HG02943 (cell line): Measurements from ENCODE around the gene TMEM167B.
A peak's percentile ranks its signal among the peaks of the same experiment; 100 is the strongest.
"Not testable (repeated sequence)": the region's sequence is repeated elsewhere in the genome, so short reads cannot be mapped to it uniquely, and the experiment has no call there.

Experiments used
- ATAC-seq: cut with Tn5 transposase; IDR thresholded peaks from one replicate; pipeline ENCODE4 v1.9.1; 2021; ENCODE audit warnings: mild to moderate bottlenecking, low read depth, moderate library complexity; ENCODE audit not compliant: unreplicated experiment

The TMEM167B gene

DNA sequence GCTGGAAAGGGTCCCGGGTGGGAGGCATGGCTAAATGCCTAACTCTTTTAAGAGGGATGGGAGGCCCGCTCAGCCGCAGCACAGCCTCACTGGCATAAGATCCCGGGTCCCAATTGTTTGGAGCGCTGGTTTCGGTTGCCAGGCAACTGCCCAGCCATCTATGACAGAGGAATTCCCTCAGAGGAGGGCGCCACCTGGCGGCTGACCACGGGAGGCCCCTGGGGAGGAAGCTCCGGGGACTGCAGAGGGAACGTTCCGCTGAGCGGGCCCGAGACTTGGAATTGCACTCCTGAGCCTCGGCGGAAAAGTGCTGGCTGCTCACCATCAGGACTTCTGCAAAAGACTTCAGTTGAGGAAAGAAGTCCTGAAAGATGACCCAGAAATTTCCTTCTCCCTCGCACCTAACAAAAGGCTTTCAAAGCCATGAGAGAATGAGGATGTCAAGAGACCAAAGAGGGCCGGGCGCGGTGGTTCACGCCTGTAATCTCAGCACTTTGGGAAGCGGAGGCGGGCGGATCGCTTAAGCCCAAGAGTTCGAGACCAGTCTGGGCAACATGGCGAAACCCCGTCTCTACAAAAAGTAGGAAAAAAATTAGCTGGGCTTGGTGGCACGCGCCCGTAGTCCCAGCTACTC is 22.2 kb downstream of the TMEM167B start:
- no peak for ATAC-seq

DNA sequence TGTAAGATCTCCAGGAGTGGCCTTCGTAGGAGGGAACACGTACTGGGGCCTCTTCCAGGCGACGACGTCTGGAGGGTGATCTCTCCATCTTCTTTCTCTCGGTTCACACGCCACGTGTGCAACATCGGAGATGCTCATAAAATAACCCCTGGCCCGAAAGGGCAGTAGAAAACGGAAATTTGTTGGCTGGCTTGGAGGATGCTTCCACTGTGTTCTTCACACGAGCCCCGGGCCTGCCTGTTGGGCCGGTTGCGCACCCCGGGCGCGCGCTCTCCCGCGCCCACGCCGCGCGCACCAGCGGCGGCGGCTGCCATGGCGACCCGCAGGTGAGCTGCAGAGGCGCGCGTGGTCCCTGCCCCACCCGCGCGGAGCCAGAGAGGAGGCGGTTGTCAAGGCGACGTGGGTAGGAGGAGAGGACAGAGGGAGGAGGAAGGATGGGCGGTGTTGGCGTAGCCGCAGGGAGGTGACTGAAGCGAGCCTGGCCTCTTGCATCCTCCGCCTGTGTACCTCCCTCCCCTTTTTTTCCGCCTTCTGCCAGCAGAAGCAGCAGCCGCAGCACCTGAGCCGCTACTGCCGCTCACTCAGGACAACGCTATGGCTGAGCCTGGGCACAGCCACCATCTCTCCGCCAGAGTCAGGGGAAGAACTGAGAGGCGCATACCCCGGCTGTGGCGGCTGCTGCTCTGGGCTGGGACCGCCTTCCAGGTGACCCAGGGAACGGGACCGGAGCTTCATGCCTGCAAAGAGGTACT is 23.2 kb downstream of the TMEM167B start, which contains the start of gene ELAPOR1:
ELAPOR1 (plus strand) TSS at position 526 of the 752 bp plus-strand sequence; CDS start at position 595, 69 bp downstream.
- ATAC-seq: no peak

DNA sequence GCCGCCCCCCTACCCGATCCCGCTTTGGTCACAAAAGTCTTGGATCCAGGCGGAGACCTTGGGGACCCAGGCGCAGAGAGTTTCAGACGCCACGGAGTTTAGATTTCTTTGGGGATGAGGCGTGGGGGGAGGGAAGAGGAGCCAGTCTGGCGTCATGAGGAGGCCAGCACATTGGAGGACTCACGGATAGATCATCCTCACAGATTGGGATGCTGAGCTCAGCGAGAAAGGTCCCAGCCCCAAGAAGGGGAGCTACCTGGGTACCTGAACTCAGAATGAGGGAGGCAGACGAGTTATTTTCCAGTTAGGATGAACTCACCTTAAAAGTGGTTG is 23.7 kb downstream of the TMEM167B start:
- ATAC-seq: no peak

DNA sequence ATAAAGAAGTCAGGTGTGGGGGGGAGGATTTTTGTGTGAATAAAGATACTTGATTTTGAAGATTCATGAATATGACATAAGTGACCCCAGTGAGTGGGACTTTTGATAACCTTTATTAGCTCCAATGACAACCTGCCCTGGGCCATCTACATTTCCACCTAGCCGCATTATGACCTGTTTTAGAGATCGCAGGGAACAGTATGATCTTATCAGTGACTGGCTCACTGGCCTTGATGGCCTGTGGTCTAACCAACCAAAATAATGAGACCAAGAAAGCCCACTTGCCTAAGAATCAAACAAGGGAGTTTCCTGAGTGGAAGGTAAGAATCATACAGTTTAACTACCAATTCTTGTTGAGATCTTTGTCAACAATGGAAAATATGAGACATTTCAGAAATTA is 25.1 kb downstream of the TMEM167B start:
- no peak for ATAC-seq

DNA sequence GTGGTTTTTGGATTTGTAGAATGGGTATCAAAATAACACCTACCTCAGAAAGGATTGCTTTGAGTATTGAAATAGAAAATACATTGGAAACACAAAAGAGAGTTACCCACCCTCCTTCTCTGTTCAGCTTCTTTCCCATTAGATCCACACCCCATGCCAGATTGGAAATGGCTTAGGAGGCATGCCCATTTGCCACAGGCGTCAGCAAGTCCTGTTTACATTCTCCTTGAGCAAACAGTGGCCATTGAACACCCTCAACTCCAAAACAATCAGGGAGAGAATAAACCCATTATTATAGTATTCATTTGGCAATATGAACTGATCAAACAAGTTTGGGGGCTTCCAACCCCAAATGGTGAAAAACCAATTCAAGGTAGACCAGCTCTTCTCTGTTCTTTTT is 25.7 kb downstream of the TMEM167B start:
- ATAC-seq: no peak

DNA sequence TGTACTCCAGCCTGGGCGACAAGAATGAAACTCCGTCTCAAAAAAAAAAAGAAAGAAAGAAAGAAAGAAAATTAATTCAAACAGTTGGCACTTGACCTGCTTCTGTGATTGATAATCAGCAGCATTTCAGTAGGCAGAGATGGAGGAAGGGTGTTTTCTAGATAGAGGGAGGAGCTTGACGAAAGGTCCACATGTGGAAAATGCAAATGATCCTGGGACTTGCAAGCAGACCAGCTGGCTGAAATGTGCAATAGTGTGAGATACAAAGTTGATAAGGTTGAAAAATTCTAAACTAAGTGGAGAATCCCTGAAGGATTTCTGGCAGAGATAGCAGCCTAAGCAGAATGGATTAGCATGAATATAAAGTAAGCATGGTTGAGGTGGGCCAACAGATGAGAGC is 27.5 kb downstream of the TMEM167B start:
- ATAC-seq: no peak

DNA sequence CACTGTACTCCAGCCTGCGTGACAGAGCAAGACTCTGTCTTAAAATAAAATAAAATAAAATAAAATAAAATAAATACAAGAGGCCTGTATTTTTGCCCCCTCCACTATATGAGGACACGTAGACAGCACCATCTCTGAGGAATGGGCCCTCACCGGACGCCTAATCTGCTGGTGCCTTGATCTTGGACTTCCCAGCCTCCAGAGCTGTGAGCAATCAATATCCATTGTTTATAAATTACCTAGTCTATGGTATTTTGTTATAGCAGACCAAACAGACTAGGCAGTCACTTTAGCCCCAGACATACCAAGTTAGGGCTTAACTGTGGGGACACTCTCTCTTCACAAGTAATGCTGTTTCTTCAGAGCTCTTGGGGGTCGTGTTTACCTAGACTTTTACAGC is 29.8 kb downstream of the TMEM167B start:
- no peak for ATAC-seq

DNA sequence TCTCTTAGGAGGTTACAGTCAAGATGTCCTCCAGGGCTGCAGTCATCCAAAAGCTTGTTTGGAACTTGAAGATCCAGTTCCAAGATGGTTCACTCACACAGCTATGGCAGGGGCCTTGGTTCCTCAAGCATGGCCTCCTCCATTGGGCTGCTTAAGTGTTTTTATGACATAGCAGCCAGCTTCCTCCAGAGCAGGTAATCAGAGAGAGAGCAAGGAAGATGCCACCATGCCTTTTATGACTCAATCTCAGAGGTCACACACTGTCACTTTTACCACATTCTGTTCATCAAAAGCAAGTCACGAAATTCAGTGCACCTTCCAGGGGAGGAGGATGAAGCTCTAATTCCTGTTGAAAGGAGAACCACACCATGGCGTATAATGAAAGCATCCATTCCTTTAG is 40.5 kb downstream of the TMEM167B start:
- no peak for ATAC-seq

DNA sequence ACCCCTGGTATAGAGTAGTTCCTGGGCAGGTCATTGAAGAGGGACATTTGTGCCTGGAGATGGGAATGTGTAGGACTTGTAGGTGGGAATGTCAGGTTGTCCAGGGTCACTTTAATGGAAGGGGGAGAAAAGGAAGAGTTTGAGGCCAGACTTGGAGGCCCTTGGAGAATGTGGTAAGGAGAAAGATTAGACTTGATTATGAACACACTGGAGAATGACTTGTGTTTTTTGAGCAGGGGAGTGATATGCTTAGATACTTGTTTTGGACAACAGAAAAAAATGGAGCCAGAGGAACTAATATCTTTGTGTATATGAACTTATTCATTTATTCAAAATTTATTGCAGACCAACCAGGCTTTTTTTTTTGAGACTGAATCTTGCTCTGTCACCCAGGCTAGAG is 41.2 kb downstream of the TMEM167B start:
- no peak for ATAC-seq

DNA sequence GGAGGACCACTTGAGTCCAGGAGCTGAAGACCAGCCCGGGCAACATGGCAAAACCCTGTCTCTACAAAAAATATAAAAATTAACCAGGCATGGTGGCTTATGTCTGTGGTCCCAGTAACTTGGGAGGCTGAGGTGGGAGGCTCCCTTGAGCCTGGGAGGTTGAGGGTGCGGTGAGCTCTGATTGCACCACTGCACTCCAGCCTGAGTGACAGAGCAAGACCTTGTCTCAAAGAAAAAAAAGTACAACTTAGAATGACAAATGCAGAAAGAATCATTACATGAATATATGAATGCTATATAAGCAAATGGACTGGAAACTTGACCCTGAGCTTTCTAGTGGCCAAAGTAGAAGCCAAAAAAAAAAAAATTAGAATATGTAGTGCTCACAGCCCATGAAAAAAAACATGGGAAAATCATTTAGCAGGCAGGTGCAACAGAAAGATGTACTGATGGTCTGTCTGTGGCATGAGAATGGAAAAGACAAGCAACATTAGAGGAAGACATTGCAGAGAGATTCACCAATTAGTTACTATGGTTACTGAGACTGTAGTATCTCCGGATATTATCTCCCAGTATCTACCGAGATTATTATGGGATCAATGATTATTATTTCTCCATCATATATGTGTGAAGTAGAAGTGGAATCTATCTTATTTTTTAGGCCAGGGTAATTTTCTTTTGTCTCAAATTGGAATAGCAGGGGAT is 42.6 kb downstream of the TMEM167B start:
- no peak for ATAC-seq

DNA sequence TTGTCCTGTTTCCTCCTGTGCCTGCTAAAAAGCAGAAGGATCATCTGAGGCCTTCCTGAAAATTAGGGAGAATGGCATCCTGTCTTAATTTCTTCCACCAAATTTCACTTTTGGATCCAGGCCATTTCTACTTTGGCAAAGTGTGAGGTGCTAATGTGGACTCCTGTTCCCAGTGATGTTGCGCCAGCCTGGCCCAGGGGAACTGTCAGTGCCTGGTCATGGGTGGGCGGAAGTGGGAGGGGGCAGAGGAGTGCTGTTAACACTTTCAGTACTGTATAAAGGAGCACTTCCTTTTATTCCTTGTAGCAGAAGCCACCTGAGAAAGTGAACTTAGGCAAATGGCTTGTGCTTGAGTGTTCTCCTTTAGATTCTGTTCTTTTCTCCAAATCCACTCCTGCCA is 43.3 kb downstream of the TMEM167B start:
- ATAC-seq: peak; percentile 69

DNA sequence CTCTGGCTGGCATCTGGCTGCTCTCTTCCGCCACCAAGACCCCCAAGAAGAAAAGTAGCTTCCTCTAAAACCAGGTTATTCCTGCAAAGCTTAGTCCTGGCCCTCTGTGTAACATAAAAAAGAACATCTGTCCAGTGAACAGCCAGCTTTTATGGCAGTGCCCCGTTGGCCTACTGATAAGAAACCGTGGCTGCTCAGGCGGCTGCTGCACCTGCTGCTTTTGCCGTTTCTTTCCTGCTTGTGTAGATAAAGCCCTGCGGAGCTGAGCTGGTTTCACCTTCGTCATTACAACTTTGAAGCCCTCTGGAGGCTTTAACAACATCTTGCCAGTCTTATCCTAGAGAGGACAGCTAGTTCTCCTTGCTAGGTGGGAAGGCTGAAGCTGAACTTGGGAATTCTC is 43.9 kb downstream of the TMEM167B start:
- peak; percentile 58 for ATAC-seq

DNA sequence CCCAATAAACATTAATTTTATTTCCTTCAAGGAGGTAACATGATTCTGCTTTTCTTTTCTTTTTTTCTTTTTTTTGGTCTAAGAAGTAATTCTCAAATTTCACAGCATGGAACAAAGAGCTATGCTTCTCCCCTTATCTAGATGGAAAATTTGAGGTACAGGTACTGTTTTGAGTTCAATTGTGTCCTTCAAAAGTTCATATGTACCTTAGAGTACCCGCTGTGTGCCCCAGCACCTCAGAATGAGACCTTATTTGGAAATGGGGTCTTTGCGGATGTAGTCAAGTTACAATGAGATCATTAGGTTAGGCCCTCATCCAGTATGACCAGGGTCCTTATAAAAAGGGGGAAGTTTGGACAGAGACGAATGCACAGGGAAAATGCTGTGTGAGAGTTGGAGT is 45.4 kb downstream of the TMEM167B start:
- no peak for ATAC-seq

DNA sequence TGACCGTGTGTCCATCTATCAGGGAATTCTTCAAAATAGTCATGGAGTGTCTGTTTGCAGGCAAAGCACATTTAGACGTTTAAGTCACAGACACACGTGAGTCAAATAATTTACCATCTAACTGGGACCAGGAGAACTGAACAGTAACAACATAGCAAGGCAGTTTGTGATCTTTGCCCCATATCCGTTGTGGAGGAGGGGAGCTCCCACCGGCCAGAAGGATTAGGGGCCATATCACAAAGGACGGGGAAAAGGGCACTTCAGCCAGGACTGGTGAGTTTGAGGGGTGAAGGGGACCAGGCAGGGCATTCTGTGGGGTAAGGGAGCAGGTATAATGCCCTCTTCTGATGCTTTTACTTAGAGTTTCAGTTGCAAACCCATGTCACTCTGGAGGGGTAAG is 46.2 kb downstream of the TMEM167B start:
- no peak for ATAC-seq

DNA sequence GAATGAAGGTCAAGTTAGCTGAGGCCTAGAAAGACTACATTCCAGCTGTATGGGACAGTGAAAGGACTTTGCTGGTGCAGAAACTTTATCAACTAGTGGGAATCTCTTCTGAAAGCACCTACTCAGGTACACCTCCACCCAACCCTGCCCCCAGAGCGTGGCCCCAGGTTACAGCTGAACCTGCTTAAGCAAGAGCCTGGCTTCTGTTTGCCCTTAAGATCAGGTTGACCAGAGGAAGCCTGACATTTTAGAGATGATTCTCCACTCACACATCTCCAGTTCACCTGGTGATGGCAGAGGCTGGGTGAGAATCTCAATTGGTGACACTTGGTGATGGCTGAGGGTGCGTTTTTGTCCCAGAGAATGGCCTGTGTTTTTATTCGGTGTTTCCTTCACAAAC is 47.4 kb downstream of the TMEM167B start:
- no peak for ATAC-seq

DNA sequence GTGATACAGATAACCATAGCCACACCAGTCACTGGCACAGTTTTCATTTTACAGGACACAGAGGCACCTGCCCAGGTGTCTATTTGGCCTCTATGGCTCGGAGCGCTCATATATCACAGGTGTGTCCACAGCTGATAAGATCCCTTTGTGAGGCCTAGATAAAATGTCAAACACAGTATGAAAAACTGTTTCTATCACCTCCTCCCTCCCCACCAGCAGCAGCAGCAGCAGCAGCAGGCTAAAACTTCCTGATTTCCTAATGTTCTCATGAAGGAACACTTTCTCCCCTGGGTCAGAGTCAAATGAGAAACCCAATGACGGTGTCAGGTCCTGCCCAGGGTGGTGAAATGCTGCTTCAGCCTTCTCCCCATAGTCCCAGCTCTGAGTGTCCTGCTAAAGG is 47.8 kb downstream of the TMEM167B start:
- no peak for ATAC-seq

DNA sequence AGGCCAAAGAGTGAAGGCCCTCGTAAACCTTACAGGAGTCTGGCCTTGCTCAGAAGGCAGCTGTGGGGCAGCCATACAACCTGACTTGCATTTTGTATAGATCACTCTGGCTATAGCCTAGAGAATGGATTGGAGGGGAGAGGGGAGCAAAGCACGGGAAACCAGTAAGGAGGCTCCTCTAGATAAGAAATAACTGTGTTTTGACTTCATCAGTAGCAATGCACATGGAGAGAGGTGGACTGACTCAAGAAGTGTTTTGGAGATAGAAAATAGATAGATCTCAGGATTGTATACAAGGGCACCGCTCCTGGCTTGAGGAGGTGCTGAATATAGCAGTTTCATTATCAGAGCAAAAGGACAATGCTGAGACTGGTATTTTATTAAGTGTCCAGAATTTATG is 49.8 kb downstream of the TMEM167B start:
- ATAC-seq: no peak

DNA sequence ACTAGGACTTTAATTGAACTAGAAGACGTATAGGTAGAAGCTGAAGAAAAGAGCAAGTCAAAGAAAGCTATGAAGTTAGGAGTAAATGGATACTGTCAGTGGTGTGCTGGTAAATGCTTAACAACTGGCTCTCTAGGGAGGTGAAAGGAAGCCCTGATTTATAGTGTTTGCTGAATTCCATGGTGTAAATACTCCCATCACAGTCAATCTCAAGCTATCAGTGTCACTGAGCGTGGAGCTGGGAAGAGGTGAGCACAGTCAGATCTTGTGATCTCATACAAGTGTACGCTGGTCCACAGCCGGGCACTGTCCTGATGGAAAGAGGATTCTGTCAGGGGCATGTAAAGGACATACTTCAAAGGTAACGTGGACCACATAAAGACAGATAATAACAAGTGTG is 51.7 kb downstream of the TMEM167B start:
- no peak for ATAC-seq

DNA sequence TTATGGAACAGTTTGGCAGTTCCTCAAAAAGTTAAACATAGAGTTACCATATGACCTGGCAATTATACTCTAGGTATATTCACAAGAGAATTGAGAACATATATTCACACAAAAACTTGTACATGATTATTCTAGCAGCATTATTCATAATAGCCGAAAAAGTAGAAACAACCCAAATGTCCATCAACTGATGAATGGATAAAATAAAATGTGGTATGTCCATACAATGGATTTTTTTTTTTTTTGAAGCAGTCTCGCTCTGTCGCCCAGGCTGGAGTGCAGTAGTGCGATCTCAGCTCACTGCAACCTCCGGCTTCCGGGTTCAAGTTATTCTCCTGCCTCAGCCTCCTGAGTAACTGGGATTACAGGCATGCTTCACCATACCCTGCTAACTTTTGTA is 52.2 kb downstream of the TMEM167B start:
- not testable (repeated sequence) for ATAC-seq
